ENCODE measurements around the gene GRB2. TPM values are rescaled to one million over a fixed set of nuclear protein-coding genes. Genes with fewer than 3 reads are reported as not detected.
"Not testable (repeated sequence)": the region's sequence is repeated elsewhere in the genome, so short reads cannot be mapped to it uniquely, and the experiment has no call there.

Gene GRB2
- total RNA-seq, 4 donors from 2014 or later: 44.9 to 62.6 (median 58.7) TPM

GRCh38 chr17:75380750-75381149 lies 24.7 kb downstream of the GRB2 start:
- Histone ChIP-seq H3K27ac (no peak overlapping the region), H3K4me3 (no peak overlapping the region), H3K9me3 (no peaks in the 10 kb centered on the region), H3K4me1 (no peaks in the 10 kb centered on the region), H3K27me3 (no peaks in the 10 kb centered on the region), H3K36me3 (no peaks in the 10 kb centered on the region)
- WGBS: 82% methylated on average over 3 of the region's 3 CpGs
- no peak for DNase-seq (ENCODE audit: low spot score in 2 of 2)
- no peak for TF ChIP-seq POLR2A (IDR thresholded peaks at IDR 0.05)
- no peak for TF ChIP-seq EP300 (IDR thresholded peaks at IDR 0.05)
- TF ChIP-seq, protein P1, sequence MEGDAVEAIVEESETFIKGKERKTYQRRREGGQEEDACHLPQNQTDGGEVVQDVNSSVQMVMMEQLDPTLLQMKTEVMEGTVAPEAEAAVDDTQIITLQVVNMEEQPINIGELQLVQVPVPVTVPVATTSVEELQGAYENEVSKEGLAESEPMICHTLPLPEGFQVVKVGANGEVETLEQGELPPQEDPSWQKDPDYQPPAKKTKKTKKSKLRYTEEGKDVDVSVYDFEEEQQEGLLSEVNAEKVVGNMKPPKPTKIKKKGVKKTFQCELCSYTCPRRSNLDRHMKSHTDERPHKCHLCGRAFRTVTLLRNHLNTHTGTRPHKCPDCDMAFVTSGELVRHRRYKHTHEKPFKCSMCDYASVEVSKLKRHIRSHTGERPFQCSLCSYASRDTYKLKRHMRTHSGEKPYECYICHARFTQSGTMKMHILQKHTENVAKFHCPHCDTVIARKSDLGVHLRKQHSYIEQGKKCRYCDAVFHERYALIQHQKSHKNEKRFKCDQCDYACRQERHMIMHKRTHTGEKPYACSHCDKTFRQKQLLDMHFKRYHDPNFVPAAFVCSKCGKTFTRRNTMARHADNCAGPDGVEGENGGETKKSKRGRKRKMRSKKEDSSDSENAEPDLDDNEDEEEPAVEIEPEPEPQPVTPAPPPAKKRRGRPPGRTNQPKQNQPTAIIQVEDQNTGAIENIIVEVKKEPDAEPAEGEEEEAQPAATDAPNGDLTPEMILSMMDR (IDR thresholded peaks at IDR 0.05): no peak
- TF ChIP-seq POLR2AphosphoS5 (IDR thresholded peaks at IDR 0.05): no peak

DNA sequence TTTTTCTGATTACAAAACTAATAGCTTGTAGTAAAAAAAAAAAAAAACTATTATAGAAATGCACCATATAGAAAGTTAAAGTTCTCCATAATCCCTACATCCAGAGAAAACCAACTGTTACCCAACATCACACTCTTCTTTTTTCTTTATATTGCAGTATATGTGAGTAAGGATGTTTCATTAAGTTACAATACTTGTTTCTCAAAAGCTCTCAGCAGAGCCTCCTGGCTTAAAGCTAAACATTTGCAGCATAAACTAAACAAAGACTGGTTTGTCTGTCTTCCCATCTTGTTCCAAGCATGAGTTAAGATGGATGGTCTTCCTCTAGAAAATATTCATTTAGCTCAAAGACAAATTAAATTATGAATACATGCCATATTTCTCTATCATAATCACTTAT lies 25.2 kb downstream of the GRB2 start:
- Histone ChIP-seq H3K36me3 (peaks cover 3% of the 10 kb centered on the region), H3K9me3 (no peaks in the 10 kb centered on the region), H3K4me1 (no peaks in the 10 kb centered on the region), H3K27ac (no peak overlapping the region), H3K4me3 (no peak overlapping the region), H3K27me3 (no peaks in the 10 kb centered on the region)
- no peak for TF ChIP-seq POLR2A (IDR thresholded peaks at IDR 0.05)
- TF ChIP-seq, protein P1 (IDR thresholded peaks at IDR 0.05): no peak
- no peak for TF ChIP-seq POLR2AphosphoS5 (IDR thresholded peaks at IDR 0.05)
- TF ChIP-seq EP300 (IDR thresholded peaks at IDR 0.05): no peak
- DNase-seq (ENCODE audit: low spot score in 2 of 2): no peak

DNA sequence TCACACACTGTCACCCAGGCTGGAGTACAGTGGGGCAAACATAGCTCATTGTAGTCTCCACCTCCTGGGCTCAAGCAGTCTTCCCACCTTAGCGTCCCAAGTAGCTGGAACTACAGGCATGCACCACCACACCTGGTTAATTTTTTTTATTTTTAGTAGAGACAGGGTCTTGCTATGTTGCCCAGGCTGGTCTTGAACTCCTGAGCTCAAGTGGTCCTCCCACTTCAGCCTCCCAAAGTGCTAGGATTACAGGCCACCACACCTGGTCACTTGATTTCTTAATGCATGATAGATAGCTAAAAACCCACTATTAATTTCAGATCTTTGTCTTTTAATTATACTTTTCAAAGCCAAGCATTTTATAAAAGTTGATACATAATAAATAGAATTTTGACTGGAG lies 26.1 kb downstream of the GRB2 start:
- not testable (repeated sequence) for H3K27ac ChIP-seq; H3K36me3 ChIP-seq; H3K4me3 ChIP-seq; H3K9me3 ChIP-seq; DNase-seq (ENCODE audit: low spot score in 2 of 2); H3K27me3 ChIP-seq; H3K4me1 ChIP-seq
- 78% methylated on average over 1 of the region's 1 CpG for WGBS

DNA sequence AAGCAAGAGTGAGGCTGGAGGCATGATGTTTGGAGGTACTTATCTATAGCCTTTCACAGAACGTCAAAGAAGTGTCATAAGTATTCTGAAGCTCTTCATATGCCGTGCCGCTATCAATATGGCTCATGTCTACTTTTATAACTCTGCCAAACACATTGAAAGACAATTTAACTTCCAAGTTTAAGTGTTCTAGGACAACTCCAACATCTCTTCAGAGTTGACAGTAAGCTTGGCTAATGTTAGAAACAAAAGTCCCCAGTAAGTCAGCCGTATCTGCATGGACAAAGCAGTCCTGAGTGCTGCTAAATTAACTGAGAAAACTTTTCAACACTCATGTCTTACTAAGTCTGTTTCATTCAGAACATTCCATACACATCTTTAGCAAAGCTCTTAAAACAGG lies 32.2 kb downstream of the GRB2 start:
- no peak for DNase-seq (ENCODE audit: low spot score in 2 of 2)
- H3K4me3 ChIP-seq: no peak overlapping the region
- WGBS: 71% methylated on average over 4 of the region's 4 CpGs
- peaks cover 3% of the 10 kb centered on the region for H3K36me3 ChIP-seq
- H3K4me1 ChIP-seq: peaks cover 19% of the 10 kb centered on the region
- H3K9me3 ChIP-seq: no peaks in the 10 kb centered on the region
- no peak overlapping the region for H3K27ac ChIP-seq
- TF ChIP-seq EP300 (IDR thresholded peaks at IDR 0.05) (no peak), POLR2AphosphoS5 (IDR thresholded peaks at IDR 0.05) (no peak), POLR2A (IDR thresholded peaks at IDR 0.05) (no peak)
- TF ChIP-seq, protein P1 (IDR thresholded peaks at IDR 0.05): no peak
- H3K27me3 ChIP-seq: no peaks in the 10 kb centered on the region

DNA sequence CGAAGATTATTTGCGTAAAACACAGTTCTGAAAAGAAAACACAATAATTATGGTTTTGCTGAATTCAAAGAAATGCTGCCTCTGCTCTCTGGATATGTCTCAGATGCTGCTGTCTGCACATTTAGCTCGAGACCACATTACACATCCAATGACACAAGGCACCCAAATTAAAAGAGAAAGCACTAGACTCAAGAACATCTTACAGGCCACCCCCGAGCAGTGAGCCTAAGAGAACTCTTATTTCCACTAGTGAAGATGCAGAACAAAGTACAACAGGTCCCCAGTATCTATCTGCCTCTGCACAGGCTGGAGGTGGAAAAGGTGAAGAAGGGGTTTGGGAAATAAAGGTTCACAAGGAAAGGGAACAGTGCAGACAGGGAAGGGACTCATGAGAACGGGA lies 33.5 kb downstream of the GRB2 start:
- peaks cover 3% of the 10 kb centered on the region for H3K36me3 ChIP-seq
- 91% methylated on average over 5 of the region's 5 CpGs for WGBS
- peaks cover 19% of the 10 kb centered on the region for H3K4me1 ChIP-seq
- no peaks in the 10 kb centered on the region for H3K9me3 ChIP-seq
- TF ChIP-seq POLR2AphosphoS5 (IDR thresholded peaks at IDR 0.05): no peak
- no peak for TF ChIP-seq POLR2A (IDR thresholded peaks at IDR 0.05)
- TF ChIP-seq, protein P1 (IDR thresholded peaks at IDR 0.05): no peak
- TF ChIP-seq EP300 (IDR thresholded peaks at IDR 0.05): no peak
- no peak overlapping the region for H3K4me3 ChIP-seq
- DNase-seq (ENCODE audit: low spot score in 2 of 2): no peak
- no peaks in the 10 kb centered on the region for H3K27me3 ChIP-seq
- no peak overlapping the region for H3K27ac ChIP-seq

GRCh38 chr17:75371339-75371738 lies 34.1 kb downstream of the GRB2 start:
- Histone ChIP-seq H3K4me1 (peaks cover 19% of the 10 kb centered on the region), H3K4me3 (no peak overlapping the region), H3K27ac (no peak overlapping the region), H3K27me3 (no peaks in the 10 kb centered on the region), H3K36me3 (peaks cover 3% of the 10 kb centered on the region), H3K9me3 (no peaks in the 10 kb centered on the region)
- DNase-seq (ENCODE audit: low spot score in 2 of 2): no peak
- TF ChIP-seq POLR2AphosphoS5 (IDR thresholded peaks at IDR 0.05) (no peak), POLR2A (IDR thresholded peaks at IDR 0.05) (no peak), EP300 (IDR thresholded peaks at IDR 0.05) (no peak)
- TF ChIP-seq, protein P1 (IDR thresholded peaks at IDR 0.05): no peak
- WGBS: 93% methylated on average over 6 of the region's 6 CpGs
